K562 (cell line): ENCODE measurements around the gene LAMTOR4. TPM values are rescaled to one million over a fixed set of nuclear protein-coding genes. Genes with fewer than 3 reads are reported as not detected.

ENCODE experiments used
- GTF2F1 ChIP-seq: IDR thresholded peaks from 2 replicates; pipeline ENCODE4 v1.6.1; 2011; ENCODE audit warnings: low read depth, low read length, improper control_type of control experiment
- KLF6 ChIP-seq: fragments of 250-450 bp; sonication (Bioruptor Pico); IDR thresholded peaks from 2 replicates; pipeline ENCODE4 v1.4.0; 2020; ENCODE audit warnings: mild to moderate bottlenecking, moderate library complexity, borderline replicate concordance
- LEF1 ChIP-seq: fragments of 450-650 bp; IDR thresholded peaks from 2 replicates; pipeline ENCODE4 v1.6.1; 2016; ENCODE audit warnings: mild to moderate bottlenecking
- MED1 ChIP-seq: sonication (generic); formaldehyde crosslinking; IDR thresholded peaks from 2 replicates; pipeline ENCODE4 v1.8.1; 2023; ENCODE audit warnings: missing genetic modification reagents, borderline replicate concordance
- RFX5 ChIP-seq: IDR thresholded peaks from 2 replicates; pipeline ENCODE4 v1.6.1; 2011; ENCODE audit warnings: low read depth, mild to moderate bottlenecking, improper control_type of control experiment, low read length
- SAP30 ChIP-seq: fragments of 200-600 bp; sonication (generic); IDR thresholded peaks from 2 replicates; pipeline ENCODE4 v1.6.1; 2012; ENCODE audit warnings: borderline replicate concordance, low read depth, mild to moderate bottlenecking, moderate library complexity, low read length, control low read depth, inconsistent platforms; ENCODE audit not compliant: insufficient read depth, poor library complexity, severe bottlenecking
- SETDB1 ChIP-seq: IDR thresholded peaks from one replicate; pipeline ENCODE4 v1.6.1; 2012; ENCODE audit warnings: low read length, control low read depth, inconsistent platforms
- TEAD2 ChIP-seq: fragments of 450-650 bp; IDR thresholded peaks from 2 replicates; pipeline ENCODE4 v1.6.1; 2016; ENCODE audit warnings: missing genetic modification characterization, control low read depth, missing compliant biosample characterization
- ZBTB43 ChIP-seq: sonication (generic); formaldehyde crosslinking; IDR thresholded peaks from 2 replicates; pipeline ENCODE4 v1.8.0; 2023; ENCODE audit warnings: mild to moderate bottlenecking, missing genetic modification reagents
- ZC3H8 ChIP-seq: fragments of 450-650 bp; IDR thresholded peaks from 2 replicates; pipeline ENCODE4 v1.6.1; 2017
- ZNF174 ChIP-seq: fragments of 250-450 bp; sonication (Bioruptor Pico); IDR thresholded peaks from 2 replicates; pipeline ENCODE4 v1.4.0; 2020; ENCODE audit warnings: mild to moderate bottlenecking
- polyA plus RNA-seq, 8 experiments: library from polyadenylated mRNA; depleted of rRNA in 4 of 8; stranded (reverse) in 5 of 8; unstranded in 3 of 8; fragments of >200 nt; fragmentation: Nextera tagmentation in 2 of 8; fragmentation: Illumina TruSeq in 1 of 8; extraction: Ambion mirVana in 2 of 8; extraction: Trizol in 1 of 8; gene quantifications; 2 replicates each; pipeline versions ENCODE4 v1.2.1 to v1.2.3, GENCODE V29; 2011 to 2014; ENCODE audit warnings: inconsistent platforms in 1 of 8, missing spikeins in 1 of 8
- total RNA-seq, 7 experiments: library from RNA; depleted of rRNA in 6 of 7; stranded (reverse); fragments of >200 nt in 6 of 7; fragmentation: Illumina TruSeq in 2 of 7; extraction: Trizol in 2 of 7; gene quantifications; 2 replicates each; pipeline versions ENCODE4 v1.2.1 to v1.2.3, GENCODE V29; 2011 to 2021; ENCODE audit warnings: low replicate concordance in 1 of 7
- TF ChIP-seq, protein P1 (sequence below): fragments of 450-650 bp; IDR thresholded peaks from 2 replicates; pipeline ENCODE4 v1.6.1; 2016; ENCODE audit warnings: low read depth
- TF ChIP-seq, protein P2 (sequence below): fragments of 450-650 bp; IDR thresholded peaks from 2 replicates; pipeline ENCODE4 v1.6.1; 2018; ENCODE audit warnings: mild to moderate bottlenecking, low read depth; ENCODE audit not compliant: partially characterized antibody
- TF ChIP-seq, protein P3 (sequence below): sonication (generic); formaldehyde crosslinking; IDR thresholded peaks from 2 replicates; pipeline ENCODE4 v1.8.0; 2022; ENCODE audit warnings: mild to moderate bottlenecking, missing genetic modification reagents
- TF ChIP-seq, protein P4 (sequence below): sonication (generic); formaldehyde crosslinking; IDR thresholded peaks from 2 replicates; pipeline ENCODE4 v1.8.0; 2022; ENCODE audit warnings: mild to moderate bottlenecking, missing genetic modification reagents

Gene LAMTOR4
- total and polyA plus RNA-seq, 9 of the 15 experiments (the other 6 are each of a cell fraction or from before 2014, with no cell fraction given) = 79.6 to 314 (median 195) TPM

DNA sequence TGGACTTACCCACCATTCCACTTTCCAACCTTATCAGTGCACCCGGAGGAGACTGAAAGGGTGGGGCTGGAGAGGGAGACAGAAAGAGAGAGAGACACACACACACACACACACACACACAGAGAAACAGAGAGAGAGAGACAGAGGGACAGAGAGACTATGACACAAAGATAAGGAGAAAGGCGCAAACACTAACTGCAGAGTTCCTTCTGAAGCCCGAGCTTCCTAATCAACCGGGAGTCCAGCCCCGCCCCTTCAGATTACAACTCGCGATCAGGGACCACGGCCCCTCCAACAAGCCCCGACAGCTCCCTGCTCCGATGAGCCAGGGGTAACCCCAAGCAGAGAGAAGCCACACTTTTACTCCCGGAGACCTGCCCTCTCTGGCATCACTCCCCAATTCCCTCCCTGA lies 19.2 kb downstream of the LAMTOR4 start (continued):
- TF ChIP-seq, protein P1, sequence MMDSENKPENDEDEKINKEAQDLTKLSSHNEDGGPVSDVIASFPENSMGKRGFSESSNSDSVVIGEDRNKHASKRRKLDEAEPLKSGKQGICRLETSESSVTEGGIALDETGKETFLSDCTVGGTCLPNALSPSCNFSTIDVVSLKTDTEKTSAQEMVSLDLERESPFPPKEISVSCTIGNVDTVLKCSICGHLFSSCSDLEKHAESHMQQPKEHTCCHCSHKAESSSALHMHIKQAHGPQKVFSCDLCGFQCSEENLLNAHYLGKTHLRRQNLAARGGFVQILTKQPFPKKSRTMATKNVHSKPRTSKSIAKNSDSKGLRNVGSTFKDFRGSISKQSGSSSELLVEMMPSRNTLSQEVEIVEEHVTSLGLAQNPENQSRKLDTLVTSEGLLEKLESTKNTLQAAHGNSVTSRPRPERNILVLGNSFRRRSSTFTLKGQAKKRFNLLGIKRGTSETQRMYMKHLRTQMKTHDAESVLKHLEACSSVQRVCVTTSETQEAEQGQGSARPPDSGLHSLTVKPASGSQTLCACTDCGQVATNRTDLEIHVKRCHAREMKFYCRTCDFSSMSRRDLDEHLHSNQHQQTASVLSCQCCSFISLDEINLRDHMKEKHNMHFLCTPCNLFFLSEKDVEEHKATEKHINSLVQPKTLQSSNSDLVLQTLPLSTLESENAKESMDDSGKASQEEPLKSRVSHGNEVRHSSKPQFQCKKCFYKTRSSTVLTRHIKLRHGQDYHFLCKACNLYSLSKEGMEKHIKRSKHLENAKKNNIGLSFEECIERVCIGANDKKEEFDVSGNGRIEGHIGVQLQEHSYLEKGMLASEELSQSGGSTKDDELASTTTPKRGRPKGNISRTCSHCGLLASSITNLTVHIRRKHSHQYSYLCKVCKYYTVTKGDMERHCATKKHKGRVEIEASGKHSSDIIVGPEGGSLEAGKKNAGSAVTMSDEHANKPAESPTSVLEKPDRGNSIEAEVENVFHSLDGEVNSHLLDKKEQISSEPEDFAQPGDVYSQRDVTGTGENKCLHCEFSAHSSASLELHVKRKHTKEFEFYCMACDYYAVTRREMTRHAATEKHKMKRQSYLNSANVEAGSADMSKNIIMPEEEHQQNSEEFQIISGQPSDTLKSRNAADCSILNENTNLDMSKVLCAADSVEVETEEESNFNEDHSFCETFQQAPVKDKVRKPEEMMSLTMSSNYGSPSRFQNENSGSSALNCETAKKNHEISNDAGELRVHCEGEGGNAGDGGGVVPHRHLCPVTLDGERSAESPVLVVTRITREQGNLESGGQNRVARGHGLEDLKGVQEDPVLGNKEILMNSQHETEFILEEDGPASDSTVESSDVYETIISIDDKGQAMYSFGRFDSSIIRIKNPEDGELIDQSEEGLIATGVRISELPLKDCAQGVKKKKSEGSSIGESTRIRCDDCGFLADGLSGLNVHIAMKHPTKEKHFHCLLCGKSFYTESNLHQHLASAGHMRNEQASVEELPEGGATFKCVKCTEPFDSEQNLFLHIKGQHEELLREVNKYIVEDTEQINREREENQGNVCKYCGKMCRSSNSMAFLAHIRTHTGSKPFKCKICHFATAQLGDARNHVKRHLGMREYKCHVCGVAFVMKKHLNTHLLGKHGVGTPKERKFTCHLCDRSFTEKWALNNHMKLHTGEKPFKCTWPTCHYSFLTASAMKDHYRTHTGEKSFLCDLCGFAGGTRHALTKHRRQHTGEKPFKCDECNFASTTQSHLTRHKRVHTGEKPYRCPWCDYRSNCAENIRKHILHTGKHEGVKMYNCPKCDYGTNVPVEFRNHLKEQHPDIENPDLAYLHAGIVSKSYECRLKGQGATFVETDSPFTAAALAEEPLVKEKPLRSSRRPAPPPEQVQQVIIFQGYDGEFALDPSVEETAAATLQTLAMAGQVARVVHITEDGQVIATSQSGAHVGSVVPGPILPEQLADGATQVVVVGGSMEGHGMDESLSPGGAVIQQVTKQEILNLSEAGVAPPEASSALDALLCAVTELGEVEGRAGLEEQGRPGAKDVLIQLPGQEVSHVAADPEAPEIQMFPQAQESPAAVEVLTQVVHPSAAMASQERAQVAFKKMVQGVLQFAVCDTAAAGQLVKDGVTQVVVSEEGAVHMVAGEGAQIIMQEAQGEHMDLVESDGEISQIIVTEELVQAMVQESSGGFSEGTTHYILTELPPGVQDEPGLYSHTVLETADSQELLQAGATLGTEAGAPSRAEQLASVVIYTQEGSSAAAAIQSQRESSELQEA = no peak
- TF ChIP-seq MED1 (no peak), TEAD2 (tag) (no peak), SAP30 (no peak), KLF6 (peak; percentile 64; the same call in 1 of the 2 replicates), SETDB1 (no peak), RFX5 (no peak), LEF1 (peak; percentile 94), GTF2F1 (no peak), ZBTB43 (no peak), ZC3H8 (no peak), ZNF174 (CRISPR knock-in tag) (no peak)
- TF ChIP-seq, protein P2, sequence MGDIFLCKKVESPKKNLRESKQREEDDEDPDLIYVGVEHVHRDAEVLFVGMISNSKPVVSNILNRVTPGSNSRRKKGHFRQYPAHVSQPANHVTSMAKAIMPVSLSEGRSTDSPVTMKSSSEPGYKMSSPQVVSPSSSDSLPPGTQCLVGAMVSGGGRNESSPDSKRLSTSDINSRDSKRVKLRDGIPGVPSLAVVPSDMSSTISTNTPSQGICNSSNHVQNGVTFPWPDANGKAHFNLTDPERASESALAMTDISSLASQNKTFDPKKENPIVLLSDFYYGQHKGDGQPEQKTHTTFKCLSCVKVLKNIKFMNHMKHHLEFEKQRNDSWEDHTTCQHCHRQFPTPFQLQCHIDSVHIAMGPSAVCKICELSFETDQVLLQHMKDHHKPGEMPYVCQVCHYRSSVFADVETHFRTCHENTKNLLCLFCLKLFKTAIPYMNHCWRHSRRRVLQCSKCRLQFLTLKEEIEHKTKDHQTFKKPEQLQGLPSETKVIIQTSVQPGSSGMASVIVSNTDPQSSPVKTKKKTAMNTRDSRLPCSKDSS = no peak
- TF ChIP-seq, protein P3, sequence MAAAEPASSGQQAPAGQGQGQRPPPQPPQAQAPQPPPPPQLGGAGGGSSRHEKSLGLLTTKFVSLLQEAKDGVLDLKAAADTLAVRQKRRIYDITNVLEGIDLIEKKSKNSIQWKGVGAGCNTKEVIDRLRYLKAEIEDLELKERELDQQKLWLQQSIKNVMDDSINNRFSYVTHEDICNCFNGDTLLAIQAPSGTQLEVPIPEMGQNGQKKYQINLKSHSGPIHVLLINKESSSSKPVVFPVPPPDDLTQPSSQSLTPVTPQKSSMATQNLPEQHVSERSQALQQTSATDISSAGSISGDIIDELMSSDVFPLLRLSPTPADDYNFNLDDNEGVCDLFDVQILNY (CRISPR knock-in tag) = no peak
- TF ChIP-seq, protein P4, sequence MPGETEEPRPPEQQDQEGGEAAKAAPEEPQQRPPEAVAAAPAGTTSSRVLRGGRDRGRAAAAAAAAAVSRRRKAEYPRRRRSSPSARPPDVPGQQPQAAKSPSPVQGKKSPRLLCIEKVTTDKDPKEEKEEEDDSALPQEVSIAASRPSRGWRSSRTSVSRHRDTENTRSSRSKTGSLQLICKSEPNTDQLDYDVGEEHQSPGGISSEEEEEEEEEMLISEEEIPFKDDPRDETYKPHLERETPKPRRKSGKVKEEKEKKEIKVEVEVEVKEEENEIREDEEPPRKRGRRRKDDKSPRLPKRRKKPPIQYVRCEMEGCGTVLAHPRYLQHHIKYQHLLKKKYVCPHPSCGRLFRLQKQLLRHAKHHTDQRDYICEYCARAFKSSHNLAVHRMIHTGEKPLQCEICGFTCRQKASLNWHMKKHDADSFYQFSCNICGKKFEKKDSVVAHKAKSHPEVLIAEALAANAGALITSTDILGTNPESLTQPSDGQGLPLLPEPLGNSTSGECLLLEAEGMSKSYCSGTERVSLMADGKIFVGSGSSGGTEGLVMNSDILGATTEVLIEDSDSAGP (CRISPR knock-in tag) = no peak
